Activated T-cell treated with anti-CD3 and anti-CD28 coated beads, Interleukin-2, amount 50 U/mL, for 24 hours (primary cell): ENCODE results near the gene PCP2.

Source experiments
- DNase-seq: peaks from one replicate; pipeline ENCODE4 v3.0.0-alpha.2; 2020
- H3K27ac Mint-ChIP-seq: 2 replicates; pipeline ENCODE4 v1.8.0; 2020; ENCODE audit warnings: mild to moderate bottlenecking, mixed read lengths
- H3K27me3 Mint-ChIP-seq: 2 replicates; pipeline ENCODE4 v1.8.0; 2020; ENCODE audit warnings: mixed read lengths
- H3K36me3 Mint-ChIP-seq: 2 replicates; pipeline ENCODE4 v1.8.0; 2020; ENCODE audit warnings: low read depth, mixed read lengths
- H3K4me1 Mint-ChIP-seq: 2 replicates; pipeline ENCODE4 v1.8.0; 2020; ENCODE audit warnings: low read depth, mixed read lengths
- H3K4me3 Mint-ChIP-seq: 2 replicates; pipeline ENCODE4 v1.8.0; 2020; ENCODE audit warnings: mild to moderate bottlenecking, moderate library complexity, mixed read lengths
- H3K9me3 Mint-ChIP-seq: 2 replicates; pipeline ENCODE4 v1.8.0; 2020; ENCODE audit warnings: mixed read lengths

PCP2 gene

GRCh38 chr19:7620442-7621412, 12.8 kb downstream of the PCP2 start:
- DNase-seq = no peak
- no peak overlapping the region for H3K4me3 Mint-ChIP-seq
- H3K27ac Mint-ChIP-seq = no peak overlapping the region
- no peaks in the 10 kb centered on the region for H3K4me1 Mint-ChIP-seq
- H3K36me3 Mint-ChIP-seq = peaks cover 81% of the 10 kb centered on the region
- H3K9me3 Mint-ChIP-seq = no peaks in the 10 kb centered on the region
- no peaks in the 10 kb centered on the region for H3K27me3 Mint-ChIP-seq

DNA sequence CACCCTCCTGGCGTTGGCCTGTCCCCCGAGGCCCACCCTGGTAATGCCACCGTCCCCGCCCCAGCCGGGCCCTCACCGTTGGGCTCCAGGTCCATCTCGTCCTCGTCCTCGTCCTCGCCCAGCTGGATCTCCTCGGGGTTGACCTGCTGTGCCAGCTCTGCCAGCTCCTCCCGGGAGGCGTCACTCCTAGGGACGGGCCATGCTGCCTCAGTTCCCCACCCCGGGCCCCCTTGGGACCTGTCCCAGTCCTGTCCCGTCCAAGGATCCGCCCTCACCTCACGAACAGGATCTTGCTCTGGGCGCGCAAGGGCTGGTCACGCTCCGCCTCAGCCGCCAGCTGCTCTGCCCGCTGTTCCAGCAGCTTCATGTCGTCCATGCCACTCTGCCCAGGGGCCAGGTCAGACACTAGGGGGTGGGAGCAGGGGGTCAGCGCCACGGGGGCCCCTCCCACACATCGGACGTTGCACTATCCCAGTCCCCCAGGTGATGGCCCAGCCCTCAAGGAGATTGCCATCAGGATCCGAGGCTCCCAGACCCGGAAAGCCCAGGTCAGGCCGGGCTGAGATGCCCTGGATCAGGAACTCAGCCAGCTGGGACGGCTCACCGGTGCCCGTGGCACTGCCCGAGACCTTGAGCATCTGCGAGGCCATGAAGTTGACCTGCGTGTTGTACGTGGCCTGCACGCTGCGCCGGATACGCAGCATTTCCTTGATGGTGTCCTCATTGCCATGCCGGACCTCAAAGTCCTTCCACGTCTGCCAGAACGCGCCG, 13.7 kb downstream of the PCP2 start:
- Mint-ChIP-seq H3K4me1 (no peaks in the 10 kb centered on the region), H3K36me3 (peaks cover 74% of the 10 kb centered on the region), H3K9me3 (no peaks in the 10 kb centered on the region), H3K27me3 (no peaks in the 10 kb centered on the region), H3K4me3 (no peak overlapping the region), H3K27ac (no peak overlapping the region)
- no peak for DNase-seq

DNA sequence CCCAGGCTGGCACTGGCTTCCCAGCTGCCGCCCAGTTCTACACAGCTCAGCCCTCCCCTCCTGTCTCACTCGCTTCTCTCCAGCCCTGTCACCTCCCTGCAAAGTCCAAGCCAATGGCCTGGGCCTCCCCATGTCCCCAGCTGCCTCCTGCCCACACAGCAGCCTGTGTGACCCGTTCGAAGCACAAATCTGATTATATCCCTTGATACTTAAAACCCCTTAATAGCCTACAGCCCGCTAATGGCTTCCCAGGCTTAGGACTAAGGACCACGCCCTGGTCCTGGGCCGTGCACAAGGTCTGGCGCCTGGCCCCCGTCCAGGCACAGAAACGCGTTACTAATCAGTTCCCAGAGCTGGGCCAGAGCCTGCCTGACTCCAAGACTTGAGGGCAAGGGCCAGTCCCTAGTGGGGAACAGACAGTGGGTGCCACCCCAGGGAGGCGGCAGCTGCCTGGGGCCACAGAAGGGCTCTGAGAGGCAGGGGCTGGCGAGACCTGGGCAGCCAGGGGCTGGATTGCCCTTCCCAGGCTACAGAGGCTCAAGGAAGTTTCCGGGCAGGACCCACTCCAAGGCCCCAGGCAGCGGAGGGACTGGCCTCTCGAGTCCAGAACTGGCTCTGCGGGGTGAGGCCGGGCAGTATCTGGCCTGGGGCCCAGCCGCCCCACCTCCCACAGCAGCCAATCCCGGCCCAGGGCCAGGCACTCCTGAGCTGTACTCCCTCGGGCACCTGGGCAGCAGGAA, 14.6 kb downstream of the PCP2 start:
- H3K9me3 Mint-ChIP-seq = no peaks in the 10 kb centered on the region
- H3K27me3 Mint-ChIP-seq = no peaks in the 10 kb centered on the region
- peaks cover 65% of the 10 kb centered on the region for H3K36me3 Mint-ChIP-seq
- DNase-seq = no peak
- no peak overlapping the region for H3K27ac Mint-ChIP-seq
- no peak overlapping the region for H3K4me3 Mint-ChIP-seq
- no peaks in the 10 kb centered on the region for H3K4me1 Mint-ChIP-seq

GRCh38 chr19:7618348-7618747, 15.2 kb downstream of the PCP2 start:
- Mint-ChIP-seq H3K9me3 (no peaks in the 10 kb centered on the region), H3K27ac (no peak overlapping the region), H3K4me3 (no peak overlapping the region), H3K27me3 (no peaks in the 10 kb centered on the region), H3K4me1 (no peaks in the 10 kb centered on the region), H3K36me3 (peaks cover 59% of the 10 kb centered on the region)
- DNase-seq = no peak

- no peak overlapping the region for H3K4me3 Mint-ChIP-seq
- no peaks in the 10 kb centered on the region for H3K4me1 Mint-ChIP-seq
- no peak for DNase-seq
- no peak overlapping the region for H3K27ac Mint-ChIP-seq
- peaks cover 53% of the 10 kb centered on the region for H3K36me3 Mint-ChIP-seq
- no peaks in the 10 kb centered on the region for H3K9me3 Mint-ChIP-seq
- H3K27me3 Mint-ChIP-seq = no peaks in the 10 kb centered on the region
Observed at GRCh38 chr19:7617735-7618134, 15.8 kb downstream of the PCP2 start.

DNA sequence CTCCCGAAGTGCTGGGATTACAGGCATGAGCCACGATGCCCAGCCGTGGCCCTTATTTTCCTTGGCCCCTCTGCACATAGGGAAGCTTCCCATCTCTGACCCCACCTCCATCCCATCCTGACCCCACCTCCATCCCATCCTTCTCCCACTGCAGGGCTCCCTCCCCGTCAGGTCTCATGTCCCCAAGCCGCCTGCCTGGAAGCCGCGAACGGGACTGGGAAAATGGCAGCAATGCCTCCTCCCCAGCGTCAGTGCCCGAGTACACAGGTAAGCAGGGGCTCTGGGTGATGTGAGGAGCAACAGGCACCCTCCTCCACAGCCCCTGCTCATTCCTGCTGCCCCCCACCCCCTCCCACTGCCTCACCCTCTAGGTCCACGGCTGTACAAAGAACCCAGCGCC, 16.3 kb downstream of the PCP2 start:
- DNase-seq = no peak
- H3K36me3 Mint-ChIP-seq = peaks cover 48% of the 10 kb centered on the region
- no peak overlapping the region for H3K4me3 Mint-ChIP-seq
- no peaks in the 10 kb centered on the region for H3K4me1 Mint-ChIP-seq
- no peaks in the 10 kb centered on the region for H3K27me3 Mint-ChIP-seq
- no peak overlapping the region for H3K27ac Mint-ChIP-seq
- H3K9me3 Mint-ChIP-seq = no peaks in the 10 kb centered on the region

DNA sequence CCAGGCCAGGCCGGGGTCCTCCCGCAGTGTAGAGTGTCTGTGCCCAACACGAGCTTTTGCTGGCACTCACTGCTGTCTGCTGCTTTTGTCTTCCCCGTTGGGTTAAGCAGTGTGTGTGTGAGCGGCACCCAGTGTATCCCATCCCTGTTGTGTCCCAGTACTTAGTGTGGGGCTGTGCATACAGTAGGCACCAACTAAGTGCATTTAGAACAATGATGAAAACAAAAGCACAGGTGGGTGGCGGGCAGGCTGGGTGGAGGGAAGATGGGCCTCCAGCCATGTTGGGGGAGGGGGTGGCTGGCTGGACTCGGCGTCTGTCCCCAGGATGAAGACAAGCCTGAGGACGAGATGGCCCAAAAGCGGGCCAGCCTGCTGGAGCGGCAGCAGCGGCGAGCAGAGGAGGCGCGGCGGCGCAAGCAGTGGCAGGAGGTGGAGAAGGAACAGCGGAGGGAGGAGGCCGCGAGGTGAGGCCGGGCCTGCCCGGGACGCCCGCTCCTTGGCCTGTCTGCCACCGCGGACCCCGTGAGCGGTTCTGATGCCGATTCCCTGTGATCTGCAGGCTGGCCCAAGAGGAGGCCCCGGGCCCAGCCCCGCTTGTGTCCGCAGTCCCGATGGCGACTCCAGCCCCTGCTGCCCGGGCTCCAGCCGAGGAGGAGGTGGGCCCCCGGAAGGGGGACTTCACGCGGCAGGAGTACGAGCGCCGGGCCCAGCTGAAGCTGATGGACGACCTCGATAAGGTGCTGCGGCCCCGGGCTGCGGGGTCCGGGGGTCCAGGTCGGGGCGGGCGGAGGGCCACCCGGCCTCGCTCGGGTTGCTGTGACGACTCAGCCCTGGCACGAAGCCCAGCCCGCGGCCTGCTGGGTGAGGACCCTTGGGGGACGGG, 18.4 kb downstream of the PCP2 start:
- no peak overlapping the region for H3K27ac Mint-ChIP-seq
- no peak overlapping the region for H3K4me3 Mint-ChIP-seq
- peaks cover 29% of the 10 kb centered on the region for H3K36me3 Mint-ChIP-seq

GRCh38 chr19:7612282-7613274, 20.9 kb downstream of the PCP2 start:
- H3K9me3 Mint-ChIP-seq = no peaks in the 10 kb centered on the region
- no peak for DNase-seq
- H3K4me1 Mint-ChIP-seq = no peaks in the 10 kb centered on the region
- peaks cover 9% of the 10 kb centered on the region for H3K36me3 Mint-ChIP-seq
- no peak overlapping the region for H3K27ac Mint-ChIP-seq
- H3K4me3 Mint-ChIP-seq = no peak overlapping the region
- no peaks in the 10 kb centered on the region for H3K27me3 Mint-ChIP-seq

More for the DNA sequence above, 18.4 kb downstream of the PCP2 start:
- H3K27me3 Mint-ChIP-seq = no peaks in the 10 kb centered on the region
- no peaks in the 10 kb centered on the region for H3K9me3 Mint-ChIP-seq
- no peaks in the 10 kb centered on the region for H3K4me1 Mint-ChIP-seq
- DNase-seq = no peak

- Mint-ChIP-seq H3K4me1 (no peaks in the 10 kb centered on the region), H3K36me3 (peaks cover 3% of the 10 kb centered on the region), H3K27ac (no peak overlapping the region), H3K27me3 (no peaks in the 10 kb centered on the region), H3K9me3 (no peaks in the 10 kb centered on the region), H3K4me3 (no peak overlapping the region)
- peak; percentile 26 for DNase-seq
Observed at GRCh38 chr19:7611541-7612279, 21.8 kb downstream of the PCP2 start.

- Mint-ChIP-seq H3K4me3 (no peak overlapping the region), H3K4me1 (no peaks in the 10 kb centered on the region), H3K36me3 (no peaks in the 10 kb centered on the region), H3K9me3 (no peaks in the 10 kb centered on the region), H3K27me3 (peaks cover 2% of the 10 kb centered on the region), H3K27ac (no peak overlapping the region)
- DNase-seq = no peak
Observed at GRCh38 chr19:7610491-7611240, 22.9 kb downstream of the PCP2 start.

GRCh38 chr19:7607874-7608560, 25.5 kb downstream of the PCP2 start:
- Mint-ChIP-seq H3K4me1 (no peaks in the 10 kb centered on the region), H3K9me3 (no peaks in the 10 kb centered on the region), H3K4me3 (no peak overlapping the region), H3K27ac (no peak overlapping the region), H3K27me3 (peaks cover 16% of the 10 kb centered on the region), H3K36me3 (no peaks in the 10 kb centered on the region)
- DNase-seq = no peak
